HS-5 (cell line): Measurements from ENCODE around the gene PCDHA13.
"Not testable (repeated sequence)": the region's sequence is repeated elsewhere in the genome, so short reads cannot be mapped to it uniquely, and the experiment has no call there.

Experiments used
- DNase-seq: peaks from one replicate; pipeline ENCODE4 v3.0.0-alpha.2; 2012; ENCODE audit warnings: low read depth

Gene PCDHA13, protein sequence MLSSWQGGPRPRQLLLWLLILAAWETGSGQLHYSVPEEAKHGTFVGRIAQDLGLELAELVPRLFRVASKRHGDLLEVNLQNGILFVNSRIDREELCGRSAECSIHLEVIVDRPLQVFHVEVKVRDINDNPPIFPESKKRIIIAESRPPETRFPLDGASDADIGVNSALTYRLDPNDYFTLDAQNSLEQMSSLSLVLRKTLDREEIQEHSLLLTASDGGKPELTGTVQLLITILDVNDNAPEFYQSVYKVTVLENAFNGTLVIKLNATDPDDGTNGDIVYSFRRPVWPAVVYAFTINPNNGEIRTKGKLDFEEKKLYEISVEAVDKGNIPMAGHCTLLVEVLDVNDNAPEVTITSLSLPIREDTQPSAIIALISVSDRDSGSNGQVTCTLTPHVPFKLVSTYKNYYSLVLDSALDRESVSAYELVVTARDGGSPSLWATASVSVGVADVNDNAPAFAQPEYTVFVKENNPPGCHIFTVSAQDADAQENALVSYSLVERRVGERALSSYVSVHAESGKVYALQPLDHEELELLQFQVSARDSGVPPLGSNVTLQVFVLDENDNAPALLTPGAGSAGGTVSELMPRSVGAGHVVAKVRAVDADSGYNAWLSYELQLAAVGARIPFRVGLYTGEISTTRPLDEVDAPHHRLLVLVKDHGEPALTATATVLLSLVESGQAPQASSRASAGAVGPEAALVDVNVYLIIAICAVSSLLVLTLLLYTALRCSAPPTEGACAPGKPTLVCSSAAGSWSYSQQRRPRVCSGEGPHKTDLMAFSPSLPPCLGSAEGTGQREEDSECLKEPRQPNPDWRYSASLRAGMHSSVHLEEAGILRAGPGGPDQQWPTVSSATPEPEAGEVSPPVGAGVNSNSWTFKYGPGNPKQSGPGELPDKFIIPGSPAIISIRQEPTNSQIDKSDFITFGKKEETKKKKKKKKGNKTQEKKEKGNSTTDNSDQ

DNA sequence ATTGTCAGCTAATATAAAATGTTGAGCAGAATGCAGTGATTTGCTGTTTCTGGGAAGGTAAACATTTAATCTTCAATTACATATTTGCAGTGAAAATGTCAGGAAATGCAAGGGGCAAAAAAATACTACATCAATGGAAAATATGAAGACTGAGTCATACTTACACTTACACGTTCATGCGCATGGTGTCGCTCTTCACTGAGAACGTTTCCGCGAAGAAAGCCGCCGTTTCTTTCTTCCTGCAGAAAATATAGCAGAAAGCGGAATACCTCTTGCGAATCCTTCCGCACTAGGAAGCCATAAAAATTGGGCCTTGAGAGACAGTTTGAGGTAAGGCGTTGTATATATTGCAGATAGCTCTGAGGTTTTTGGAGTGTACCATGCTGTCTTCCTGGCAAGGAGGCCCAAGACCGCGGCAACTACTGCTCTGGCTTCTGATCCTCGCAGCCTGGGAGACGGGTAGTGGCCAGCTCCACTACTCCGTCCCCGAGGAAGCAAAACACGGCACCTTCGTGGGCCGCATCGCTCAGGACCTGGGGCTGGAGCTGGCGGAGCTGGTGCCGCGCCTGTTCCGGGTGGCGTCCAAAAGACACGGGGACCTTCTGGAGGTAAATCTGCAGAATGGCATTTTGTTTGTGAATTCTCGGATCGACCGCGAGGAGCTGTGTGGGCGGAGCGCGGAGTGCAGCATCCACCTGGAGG, at the start of gene PCDHA13:
Gene PCDHA13, plus strand, starts transcription at position 236 of the 702 bp plus-strand sequence. Its CDS starts 145 bp downstream, at position 381.
- no peak for DNase-seq

DNA sequence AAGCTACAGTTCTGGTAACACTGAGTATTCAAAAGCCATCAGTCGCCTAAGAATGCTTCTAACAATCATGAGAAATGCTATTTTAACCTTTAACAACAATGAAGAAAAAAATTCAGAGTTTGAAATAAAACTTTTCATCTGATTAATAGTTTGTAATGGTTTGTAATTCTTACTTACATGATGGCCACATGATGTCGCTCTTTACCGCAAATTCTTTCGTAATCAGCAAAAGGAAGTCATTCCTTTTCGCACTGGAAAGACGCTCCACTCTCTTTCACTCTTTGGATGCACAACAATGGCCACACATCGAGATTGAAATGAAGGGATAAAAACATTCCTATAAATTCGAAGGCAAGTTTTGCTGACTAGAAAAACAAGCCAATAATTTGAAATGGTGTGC, 47.9 kb upstream of the PCDHA13 start, which contains the start of gene PCDHA7:
Gene PCDHA7, plus strand, starts transcription at position 277 of the 400 bp plus-strand sequence. Its CDS starts 115 bp downstream, at position 392.
- DNase-seq: no peak

DNA sequence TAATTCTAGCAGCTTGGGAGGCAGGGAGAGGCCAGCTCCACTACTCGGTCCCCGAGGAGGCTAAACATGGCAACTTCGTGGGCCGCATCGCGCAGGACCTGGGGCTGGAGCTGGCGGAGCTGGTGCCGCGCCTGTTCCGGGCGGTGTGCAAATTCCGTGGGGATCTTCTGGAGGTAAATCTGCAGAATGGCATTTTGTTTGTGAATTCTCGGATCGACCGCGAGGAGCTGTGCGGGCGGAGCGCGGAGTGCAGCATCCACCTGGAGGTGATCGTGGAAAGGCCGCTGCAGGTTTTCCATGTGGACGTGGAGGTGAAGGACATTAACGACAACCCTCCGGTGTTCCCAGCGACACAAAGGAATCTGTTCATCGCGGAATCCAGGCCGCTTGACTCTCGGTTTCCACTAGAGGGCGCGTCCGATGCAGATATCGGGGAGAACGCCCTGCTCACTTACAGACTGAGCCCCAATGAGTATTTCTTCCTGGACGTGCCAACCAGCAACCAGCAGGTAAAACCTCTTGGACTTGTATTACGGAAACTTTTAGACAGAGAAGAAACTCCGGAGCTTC, 47.4 kb upstream of the PCDHA13 start:
- not testable (repeated sequence) for DNase-seq

DNA sequence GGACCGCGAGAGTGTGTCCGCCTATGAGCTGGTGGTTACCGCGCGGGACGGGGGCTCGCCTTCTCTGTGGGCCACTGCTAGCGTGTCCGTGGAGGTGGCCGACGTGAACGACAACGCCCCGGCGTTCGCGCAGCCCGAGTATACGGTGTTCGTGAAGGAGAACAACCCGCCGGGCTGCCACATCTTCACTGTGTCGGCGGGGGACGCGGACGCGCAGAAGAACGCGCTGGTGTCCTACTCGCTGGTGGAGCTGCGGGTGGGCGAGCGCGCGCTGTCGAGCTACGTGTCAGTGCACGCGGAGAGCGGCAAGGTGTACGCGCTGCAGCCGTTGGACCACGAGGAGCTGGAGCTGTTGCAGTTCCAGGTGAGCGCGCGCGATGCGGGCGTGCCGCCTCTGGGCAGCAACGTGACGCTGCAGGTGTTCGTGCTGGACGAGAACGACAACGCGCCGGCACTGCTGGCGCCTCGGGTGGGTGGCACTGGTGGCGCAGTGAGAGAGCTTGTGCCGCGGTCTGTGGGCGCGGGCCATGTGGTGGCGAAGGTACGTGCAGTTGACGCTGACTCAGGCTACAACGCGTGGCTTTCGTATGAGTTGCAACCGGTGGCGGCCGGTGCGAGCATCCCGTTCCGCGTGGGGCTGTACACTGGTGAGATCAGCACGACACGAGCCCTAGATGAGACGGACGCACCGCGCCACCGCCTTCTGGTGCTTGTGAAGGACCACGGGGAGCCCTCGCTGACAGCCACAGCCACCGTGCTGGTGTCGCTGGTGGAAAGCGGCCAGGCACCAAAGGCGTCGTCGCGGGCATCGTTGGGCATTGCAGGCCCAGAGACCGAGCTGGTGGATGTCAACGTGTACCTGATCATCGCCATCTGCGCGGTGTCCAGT, 46.1 kb upstream of the PCDHA13 start:
- DNase-seq: no peak

DNA sequence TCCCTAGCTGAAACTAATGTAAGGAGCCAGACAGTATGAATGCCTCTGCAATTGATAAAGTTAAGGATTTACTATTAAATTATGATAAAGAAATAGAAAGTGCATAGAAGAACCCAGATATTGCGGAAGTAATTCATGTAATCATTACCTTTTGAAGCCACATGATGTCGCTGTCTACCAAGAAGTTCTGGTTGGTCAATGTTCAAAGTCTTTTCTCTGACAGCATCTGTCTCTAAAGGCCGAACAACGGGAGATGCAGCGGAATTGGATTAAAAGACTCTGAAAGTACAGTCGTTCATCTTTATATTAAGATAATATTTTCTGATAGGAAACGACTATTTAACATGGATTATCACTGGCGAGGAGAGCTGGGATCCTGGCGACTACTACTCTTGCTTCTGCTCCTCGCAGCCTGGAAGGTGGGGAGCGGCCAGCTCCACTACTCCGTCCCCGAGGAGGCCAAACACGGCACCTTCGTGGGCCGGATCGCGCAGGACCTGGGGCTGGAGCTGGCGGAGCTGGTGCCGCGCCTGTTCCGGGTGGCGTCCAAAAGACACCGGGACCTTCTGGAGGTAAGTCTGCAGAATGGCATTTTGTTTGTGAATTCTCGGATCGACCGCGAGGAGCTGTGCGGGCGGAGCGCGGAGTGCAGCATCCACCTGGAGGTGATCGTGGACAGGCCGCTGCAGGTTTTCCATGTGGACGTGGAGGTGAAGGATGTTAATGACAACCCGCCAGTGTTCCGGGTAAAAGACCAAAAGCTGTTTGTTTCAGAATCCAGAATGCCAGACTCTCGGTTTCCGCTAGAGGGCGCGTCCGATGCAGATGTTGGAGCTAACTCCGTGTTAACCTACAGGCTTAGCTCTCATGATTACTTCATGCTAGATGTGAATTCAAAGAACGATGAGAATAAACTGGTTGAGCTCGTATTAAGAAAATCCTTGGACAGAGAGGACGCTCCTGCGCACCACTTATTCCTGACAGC, 40.7 kb upstream of the PCDHA13 start, which contains the start of gene PCDHA8:
Gene PCDHA8, plus strand, starts transcription at position 210 of the 985 bp plus-strand sequence. Its CDS starts 135 bp downstream, at position 345.
- DNase-seq: no peak

DNA sequence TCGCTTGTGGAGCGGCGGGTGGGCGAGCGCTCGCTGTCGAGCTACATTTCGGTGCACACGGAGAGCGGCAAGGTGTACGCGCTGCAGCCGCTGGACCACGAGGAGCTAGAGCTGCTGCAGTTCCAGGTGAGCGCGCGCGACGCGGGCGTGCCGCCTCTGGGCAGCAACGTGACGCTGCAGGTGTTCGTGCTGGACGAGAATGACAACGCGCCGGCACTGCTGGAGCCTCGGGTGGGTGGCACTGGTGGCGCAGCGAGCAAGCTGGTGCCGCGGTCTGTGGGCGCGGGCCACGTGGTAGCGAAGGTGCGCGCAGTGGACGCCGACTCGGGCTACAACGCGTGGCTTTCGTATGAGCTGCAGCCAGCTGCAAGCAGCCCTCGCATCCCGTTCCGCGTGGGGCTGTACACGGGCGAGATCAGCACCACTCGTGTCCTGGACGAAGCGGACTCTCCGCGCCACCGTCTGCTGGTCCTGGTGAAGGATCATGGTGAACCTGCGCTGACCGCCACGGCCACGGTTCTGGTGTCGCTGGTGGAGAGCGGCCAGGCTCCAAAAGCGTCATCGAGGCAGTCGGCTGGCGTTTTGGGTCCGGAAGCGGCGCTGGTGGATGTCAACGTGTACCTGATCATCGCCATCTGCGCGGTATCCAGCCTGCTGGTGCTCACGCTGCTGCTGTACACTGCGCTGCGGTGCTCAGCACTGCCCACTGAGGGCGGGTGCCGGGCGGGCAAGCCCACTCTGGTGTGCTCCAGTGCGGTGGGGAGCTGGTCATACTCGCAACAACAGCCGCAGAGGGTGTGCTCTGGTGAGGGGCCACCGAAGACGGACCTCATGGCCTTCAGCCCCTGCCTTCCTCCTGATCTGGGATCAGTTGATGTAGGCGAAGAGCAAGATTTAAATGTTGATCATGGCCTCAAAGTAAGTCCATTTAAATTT, 38.9 kb upstream of the PCDHA13 start:
- DNase-seq: no peak

DNA sequence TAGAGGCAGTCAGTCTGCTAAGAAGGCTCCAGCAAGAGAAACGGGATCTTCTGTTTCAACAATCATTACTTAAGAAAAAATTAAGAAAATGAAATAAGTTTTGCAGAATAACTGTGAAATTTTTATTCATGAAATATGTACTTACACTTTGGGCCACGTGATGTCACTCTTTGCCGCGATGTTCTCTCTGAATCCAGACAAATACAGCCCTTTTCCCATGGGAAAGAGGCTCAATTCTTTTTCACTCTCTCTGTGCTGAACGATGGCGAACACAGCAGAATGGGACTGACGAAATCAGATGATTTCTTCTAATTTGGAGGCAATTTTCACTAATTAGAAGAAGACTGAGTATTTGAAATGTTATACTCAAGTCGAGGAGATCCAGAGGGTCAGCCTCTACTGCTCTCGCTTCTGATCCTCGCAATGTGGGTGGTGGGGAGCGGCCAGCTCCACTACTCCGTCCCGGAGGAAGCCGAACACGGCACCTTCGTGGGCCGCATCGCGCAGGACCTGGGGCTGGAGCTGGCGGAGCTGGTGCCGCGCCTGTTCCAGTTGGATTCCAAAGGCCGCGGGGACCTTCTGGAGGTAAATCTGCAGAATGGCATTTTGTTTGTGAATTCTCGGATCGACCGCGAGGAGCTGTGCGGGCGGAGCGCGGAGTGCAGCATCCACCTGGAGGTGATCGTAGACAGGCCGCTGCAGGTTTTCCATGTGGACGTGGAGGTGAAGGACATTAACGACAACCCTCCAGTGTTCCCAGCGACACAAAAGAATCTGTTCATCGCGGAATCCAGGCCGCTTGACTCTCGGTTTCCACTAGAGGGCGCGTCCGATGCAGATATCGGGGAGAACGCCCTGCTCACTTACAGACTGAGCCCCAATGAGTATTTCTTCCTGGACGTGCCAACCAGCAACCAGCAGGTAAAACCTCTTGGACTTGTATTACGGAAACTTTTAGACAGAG, 33.5 kb upstream of the PCDHA13 start, which contains the start of gene PCDHA9:
Gene PCDHA9, plus strand, starts transcription at position 244 of the 964 bp plus-strand sequence. Its CDS starts 114 bp downstream, at position 358.
- not testable (repeated sequence) for DNase-seq

DNA sequence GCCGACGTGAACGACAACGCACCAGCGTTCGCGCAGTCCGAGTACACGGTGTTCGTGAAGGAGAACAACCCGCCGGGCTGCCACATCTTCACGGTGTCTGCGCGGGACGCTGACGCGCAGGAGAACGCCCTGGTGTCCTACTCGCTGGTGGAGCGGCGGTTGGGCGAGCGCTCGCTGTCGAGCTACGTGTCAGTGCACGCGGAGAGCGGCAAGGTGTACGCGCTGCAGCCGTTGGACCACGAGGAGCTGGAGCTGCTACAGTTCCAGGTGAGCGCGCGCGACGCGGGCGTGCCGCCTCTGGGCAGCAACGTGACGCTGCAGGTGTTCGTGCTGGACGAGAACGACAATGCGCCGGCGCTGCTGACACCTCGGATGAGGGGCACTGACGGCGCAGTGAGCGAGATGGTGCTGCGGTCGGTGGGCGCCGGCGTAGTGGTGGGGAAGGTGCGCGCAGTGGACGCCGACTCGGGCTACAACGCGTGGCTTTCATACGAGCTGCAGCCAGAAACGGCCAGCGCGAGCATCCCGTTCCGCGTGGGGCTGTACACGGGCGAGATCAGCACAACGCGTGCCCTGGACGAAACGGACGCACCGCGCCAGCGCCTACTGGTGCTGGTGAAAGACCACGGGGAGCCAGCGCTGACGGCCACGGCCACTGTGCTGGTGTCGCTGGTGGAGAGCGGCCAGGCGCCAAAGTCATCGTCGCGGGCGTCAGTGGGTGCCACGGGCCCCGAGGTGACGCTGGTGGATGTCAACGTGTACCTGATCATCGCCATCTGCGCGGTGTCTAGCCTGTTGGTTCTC, 31.9 kb upstream of the PCDHA13 start:
- not testable (repeated sequence) for DNase-seq

DNA sequence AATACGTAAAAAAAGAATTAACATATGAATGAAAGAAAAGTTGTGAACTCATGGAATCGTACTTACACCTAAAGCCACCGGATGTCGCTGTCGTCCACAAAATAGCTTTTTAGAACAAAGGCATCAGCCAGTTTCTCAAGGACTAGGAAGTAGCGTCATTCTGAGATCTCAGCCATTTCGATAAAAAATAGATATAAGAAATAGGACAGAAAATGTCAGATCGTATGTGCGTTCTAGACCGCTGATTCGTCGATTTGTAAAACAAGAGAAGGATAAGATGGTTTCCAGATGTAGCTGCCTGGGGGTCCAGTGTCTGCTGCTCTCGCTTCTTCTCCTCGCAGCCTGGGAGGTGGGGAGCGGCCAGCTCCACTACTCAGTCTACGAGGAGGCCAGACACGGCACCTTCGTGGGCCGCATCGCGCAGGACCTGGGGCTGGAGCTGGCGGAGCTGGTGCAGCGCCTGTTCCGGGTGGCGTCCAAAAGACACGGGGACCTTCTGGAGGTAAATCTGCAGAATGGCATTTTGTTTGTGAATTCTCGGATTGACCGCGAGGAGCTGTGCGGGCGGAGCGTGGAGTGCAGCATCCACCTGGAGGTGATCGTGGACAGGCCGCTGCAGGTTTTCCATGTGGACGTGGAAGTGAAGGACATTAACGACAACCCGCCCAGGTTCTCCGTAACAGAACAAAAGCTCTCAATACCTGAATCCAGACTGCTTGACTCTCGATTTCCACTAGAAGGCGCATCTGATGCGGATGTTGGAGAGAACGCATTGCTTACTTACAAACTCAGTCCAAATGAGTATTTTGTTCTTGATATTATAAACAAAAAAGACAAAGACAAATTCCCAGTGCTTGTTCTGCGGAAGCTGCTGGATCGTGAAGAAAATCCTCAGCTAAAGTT, 25.9 kb upstream of the PCDHA13 start, which contains the start of gene PCDHA10:
Gene PCDHA10, plus strand, starts transcription at position 126 of the 903 bp plus-strand sequence. Its CDS starts 152 bp downstream, at position 278.
- no peak for DNase-seq

DNA sequence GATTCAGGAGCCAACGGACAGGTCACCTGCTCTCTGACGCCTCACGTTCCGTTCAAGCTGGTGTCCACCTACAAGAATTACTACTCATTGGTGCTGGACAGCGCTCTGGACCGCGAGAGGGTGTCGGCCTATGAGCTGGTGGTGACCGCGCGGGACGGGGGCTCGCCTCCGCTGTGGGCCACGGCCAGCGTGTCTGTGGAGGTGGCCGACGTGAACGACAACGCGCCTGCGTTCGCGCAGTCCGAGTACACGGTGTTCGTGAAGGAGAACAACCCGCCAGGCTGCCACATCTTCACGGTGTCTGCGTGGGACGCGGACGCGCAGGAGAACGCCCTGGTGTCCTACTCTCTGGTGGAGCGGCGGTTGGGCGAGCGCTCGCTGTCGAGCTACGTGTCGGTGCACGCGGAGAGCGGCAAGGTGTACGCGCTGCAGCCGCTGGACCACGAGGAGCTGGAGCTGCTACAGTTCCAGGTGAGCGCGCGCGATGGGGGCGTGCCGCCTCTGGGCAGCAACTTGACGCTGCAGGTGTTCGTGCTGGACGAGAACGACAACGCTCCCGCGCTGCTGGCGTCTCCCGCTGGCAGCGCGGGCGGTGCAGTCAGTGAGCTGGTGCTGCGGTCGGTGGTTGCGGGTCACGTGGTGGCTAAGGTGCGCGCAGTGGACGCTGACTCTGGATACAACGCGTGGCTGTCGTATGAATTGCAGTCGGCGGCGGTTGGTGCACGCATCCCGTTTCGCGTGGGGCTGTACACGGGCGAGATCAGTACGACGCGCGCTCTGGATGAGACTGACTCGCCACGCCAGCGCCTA, 24.5 kb upstream of the PCDHA13 start:
- DNase-seq: no peak

DNA sequence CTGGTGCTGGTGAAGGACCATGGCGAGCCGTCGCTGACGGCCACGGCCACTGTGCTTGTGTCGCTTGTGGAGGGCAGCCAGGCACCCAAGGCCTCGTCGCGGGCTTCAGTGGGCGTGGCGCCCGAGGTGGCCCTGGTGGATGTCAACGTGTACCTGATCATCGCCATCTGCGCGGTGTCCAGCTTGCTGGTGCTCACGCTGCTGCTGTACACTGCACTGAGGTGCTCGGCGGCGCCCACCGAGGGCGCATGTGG, 24.0 kb upstream of the PCDHA13 start:
- no peak for DNase-seq

DNA sequence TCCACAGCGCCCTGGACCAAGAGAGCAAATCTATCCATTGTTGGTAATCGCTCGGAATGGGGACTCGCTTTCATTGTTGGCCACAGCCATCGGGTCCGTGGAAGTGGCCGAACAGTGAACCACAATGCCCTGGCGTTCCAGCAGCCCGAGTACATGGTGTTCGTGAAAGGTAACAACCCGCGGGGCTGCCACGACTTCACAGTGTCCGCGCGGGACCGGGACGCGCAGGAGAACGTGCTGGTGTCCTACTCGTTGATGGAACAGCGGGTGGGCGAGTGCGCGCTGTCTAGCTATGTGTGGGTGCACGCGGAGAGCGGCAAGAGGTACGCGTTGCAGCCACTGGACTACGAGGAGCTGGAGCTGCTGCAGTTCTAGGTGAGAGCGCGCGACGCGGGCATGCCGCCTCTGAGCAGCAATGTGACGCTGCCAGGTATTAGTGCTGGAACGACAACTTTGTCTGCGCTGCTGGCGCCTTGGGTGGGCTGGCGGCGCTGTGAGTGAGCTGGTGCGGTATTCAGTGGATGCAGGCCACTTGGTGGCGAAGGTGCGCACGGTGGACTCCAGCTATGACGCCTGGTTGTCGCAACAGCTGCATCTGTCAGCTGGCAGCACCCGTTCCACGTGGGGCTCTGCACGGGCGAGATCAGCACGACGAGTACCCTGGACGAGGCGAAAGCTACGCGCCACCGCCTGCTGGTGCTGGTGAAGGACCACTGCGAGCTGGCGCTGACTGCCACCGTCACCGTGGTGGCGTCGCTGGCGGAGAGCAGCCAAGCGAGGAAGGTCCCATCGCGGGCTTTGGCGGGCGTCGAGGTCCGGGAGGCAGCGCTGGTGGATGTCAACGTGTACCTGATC, 19.3 kb upstream of the PCDHA13 start:
- DNase-seq: no peak
